Stimulated activated naive CD8-positive, alpha-beta T cell treated with anti-CD3 and anti-CD28 coated beads, Interleukin-15, Interleukin-2, amounts not matched to agents 100 ng/mL and 50 ng/mL, for 24 hours (primary cell): ENCODE data around the gene SNU13.
"Not testable (repeated sequence)": the region's sequence is repeated elsewhere in the genome, so short reads cannot be mapped to it uniquely, and the experiment has no call there.

Experiments
- H3K27ac Mint-ChIP-seq: one replicate; pipeline ENCODE4 v1.8.0; 2021; ENCODE audit warnings: mild to moderate bottlenecking, mixed read lengths
- H3K27me3 Mint-ChIP-seq: one replicate; pipeline ENCODE4 v1.8.0; 2021; ENCODE audit warnings: mixed read lengths
- H3K36me3 Mint-ChIP-seq: one replicate; pipeline ENCODE4 v1.8.0; 2021; ENCODE audit warnings: low read depth, mixed read lengths
- H3K4me1 Mint-ChIP-seq: one replicate; pipeline ENCODE4 v1.8.0; 2021; ENCODE audit warnings: low read depth, mixed read lengths
- H3K4me3 Mint-ChIP-seq: one replicate; pipeline ENCODE4 v1.8.0; 2021; ENCODE audit warnings: mild to moderate bottlenecking, mixed read lengths
- H3K9me3 Mint-ChIP-seq: one replicate; pipeline ENCODE4 v1.8.0; 2021; ENCODE audit warnings: mixed read lengths

SNU13 gene

GRCh38 chr22:41664490-41664889, 24.2 kb downstream of the SNU13 start:
- H3K36me3 Mint-ChIP-seq = peaks cover 59% of the 10 kb centered on the region
- H3K4me3 Mint-ChIP-seq = no peak overlapping the region
- H3K4me1 Mint-ChIP-seq = peaks cover 6% of the 10 kb centered on the region
- H3K27ac Mint-ChIP-seq = no peak overlapping the region
- no peaks in the 10 kb centered on the region for H3K27me3 Mint-ChIP-seq
- no peaks in the 10 kb centered on the region for H3K9me3 Mint-ChIP-seq

GRCh38 chr22:41663594-41663993, 25.1 kb downstream of the SNU13 start:
- H3K9me3 Mint-ChIP-seq, H3K4me3 Mint-ChIP-seq, H3K4me1 Mint-ChIP-seq, H3K27me3 Mint-ChIP-seq: not testable (repeated sequence)
- H3K36me3 Mint-ChIP-seq = peaks cover 60% of the 10 kb centered on the region
- peak overlapping the region; percentile 61 for H3K27ac Mint-ChIP-seq

- Mint-ChIP-seq H3K27ac (no peak overlapping the region), H3K9me3 (no peaks in the 10 kb centered on the region), H3K4me1 (peaks cover 4% of the 10 kb centered on the region), H3K4me3 (no peak overlapping the region), H3K36me3 (peaks cover 69% of the 10 kb centered on the region), H3K27me3 (no peaks in the 10 kb centered on the region)
These were observed 27.0 kb downstream of the SNU13 start for GRCh38 chr22:41661713-41662112.

- no peak overlapping the region for H3K27ac Mint-ChIP-seq
- H3K4me3 Mint-ChIP-seq = no peak overlapping the region
- H3K9me3 Mint-ChIP-seq = no peaks in the 10 kb centered on the region
- H3K4me1 Mint-ChIP-seq = no peaks in the 10 kb centered on the region
- H3K36me3 Mint-ChIP-seq = peaks cover 72% of the 10 kb centered on the region
- H3K27me3 Mint-ChIP-seq = no peaks in the 10 kb centered on the region
These were observed 27.6 kb downstream of the SNU13 start for GRCh38 chr22:41661088-41661487.

GRCh38 chr22:41660416-41660815, 28.3 kb downstream of the SNU13 start:
- H3K36me3 Mint-ChIP-seq = peaks cover 75% of the 10 kb centered on the region
- peak overlapping the region; percentile 59 for H3K27ac Mint-ChIP-seq
- H3K27me3 Mint-ChIP-seq = no peaks in the 10 kb centered on the region
- H3K9me3 Mint-ChIP-seq = no peaks in the 10 kb centered on the region
- H3K4me3 Mint-ChIP-seq = no peak overlapping the region
- no peaks in the 10 kb centered on the region for H3K4me1 Mint-ChIP-seq

- no peak overlapping the region for H3K4me3 Mint-ChIP-seq
- H3K9me3 Mint-ChIP-seq = no peaks in the 10 kb centered on the region
- peaks cover 73% of the 10 kb centered on the region for H3K36me3 Mint-ChIP-seq
- H3K27ac Mint-ChIP-seq = peak overlapping the region; percentile 59
- no peaks in the 10 kb centered on the region for H3K27me3 Mint-ChIP-seq
- H3K4me1 Mint-ChIP-seq = no peaks in the 10 kb centered on the region
These were observed 28.7 kb downstream of the SNU13 start for GRCh38 chr22:41659941-41660340.

GRCh38 chr22:41658869-41659268, 29.8 kb downstream of the SNU13 start:
- Mint-ChIP-seq H3K36me3 (peaks cover 74% of the 10 kb centered on the region), H3K4me1 (no peaks in the 10 kb centered on the region), H3K9me3 (no peaks in the 10 kb centered on the region), H3K27me3 (no peaks in the 10 kb centered on the region), H3K27ac (no peak overlapping the region), H3K4me3 (no peak overlapping the region)

- H3K27ac Mint-ChIP-seq = no peak overlapping the region
- no peaks in the 10 kb centered on the region for H3K27me3 Mint-ChIP-seq
- H3K4me1 Mint-ChIP-seq = no peaks in the 10 kb centered on the region
- H3K4me3 Mint-ChIP-seq = no peak overlapping the region
- H3K36me3 Mint-ChIP-seq = peaks cover 75% of the 10 kb centered on the region
- no peaks in the 10 kb centered on the region for H3K9me3 Mint-ChIP-seq
These were observed 31.0 kb downstream of the SNU13 start for GRCh38 chr22:41657709-41658108.

GRCh38 chr22:41656556-41656955, 32.1 kb downstream of the SNU13 start:
- Mint-ChIP-seq H3K4me3 (no peak overlapping the region), H3K36me3 (peaks cover 75% of the 10 kb centered on the region), H3K27ac (no peak overlapping the region), H3K27me3 (no peaks in the 10 kb centered on the region), H3K9me3 (no peaks in the 10 kb centered on the region), H3K4me1 (no peaks in the 10 kb centered on the region)

GRCh38 chr22:41654322-41654721, 34.3 kb downstream of the SNU13 start:
- H3K4me3 Mint-ChIP-seq = no peak overlapping the region
- H3K36me3 Mint-ChIP-seq = peaks cover 67% of the 10 kb centered on the region
- no peaks in the 10 kb centered on the region for H3K9me3 Mint-ChIP-seq
- H3K27ac Mint-ChIP-seq = no peak overlapping the region
- no peaks in the 10 kb centered on the region for H3K27me3 Mint-ChIP-seq
- H3K4me1 Mint-ChIP-seq = no peaks in the 10 kb centered on the region

GRCh38 chr22:41650821-41651220, 37.8 kb downstream of the SNU13 start:
- H3K4me3 Mint-ChIP-seq = no peak overlapping the region
- H3K4me1 Mint-ChIP-seq = peaks cover 14% of the 10 kb centered on the region
- peaks cover 71% of the 10 kb centered on the region for H3K36me3 Mint-ChIP-seq
- H3K27ac Mint-ChIP-seq = no peak overlapping the region
- no peaks in the 10 kb centered on the region for H3K27me3 Mint-ChIP-seq
- no peaks in the 10 kb centered on the region for H3K9me3 Mint-ChIP-seq

- Mint-ChIP-seq H3K36me3 (peaks cover 68% of the 10 kb centered on the region), H3K4me3 (no peak overlapping the region), H3K9me3 (no peaks in the 10 kb centered on the region), H3K27me3 (no peaks in the 10 kb centered on the region), H3K4me1 (peaks cover 14% of the 10 kb centered on the region), H3K27ac (no peak overlapping the region)
These were observed 38.4 kb downstream of the SNU13 start for GRCh38 chr22:41650229-41650628.

GRCh38 chr22:41648432-41648831, 40.2 kb downstream of the SNU13 start:
- peaks cover 55% of the 10 kb centered on the region for H3K36me3 Mint-ChIP-seq
- peak overlapping the region; percentile 21 for H3K27ac Mint-ChIP-seq
- no peaks in the 10 kb centered on the region for H3K27me3 Mint-ChIP-seq
- H3K9me3 Mint-ChIP-seq = no peaks in the 10 kb centered on the region
- H3K4me1 Mint-ChIP-seq = peaks cover 14% of the 10 kb centered on the region
- H3K4me3 Mint-ChIP-seq = no peak overlapping the region

GRCh38 chr22:41647771-41648170, 40.9 kb downstream of the SNU13 start:
- Mint-ChIP-seq H3K4me3 (no peak overlapping the region), H3K27me3 (no peaks in the 10 kb centered on the region), H3K4me1 (peaks cover 15% of the 10 kb centered on the region), H3K36me3 (peaks cover 53% of the 10 kb centered on the region), H3K9me3 (no peaks in the 10 kb centered on the region), H3K27ac (peak overlapping the region; percentile 21)

GRCh38 chr22:41642331-41643110, 46.1 kb downstream of the SNU13 start:
- H3K27me3 Mint-ChIP-seq = no peaks in the 10 kb centered on the region
- H3K4me1 Mint-ChIP-seq = peaks cover 7% of the 10 kb centered on the region
- H3K4me3 Mint-ChIP-seq = no peak overlapping the region
- H3K27ac Mint-ChIP-seq = peak overlapping the region; percentile 21
- H3K9me3 Mint-ChIP-seq = no peaks in the 10 kb centered on the region
- H3K36me3 Mint-ChIP-seq = peaks cover 53% of the 10 kb centered on the region

GRCh38 chr22:41641854-41642253, 46.8 kb downstream of the SNU13 start:
- Mint-ChIP-seq H3K27ac (no peak overlapping the region), H3K36me3 (peaks cover 58% of the 10 kb centered on the region), H3K4me3 (no peak overlapping the region), H3K27me3 (no peaks in the 10 kb centered on the region), H3K4me1 (peaks cover 7% of the 10 kb centered on the region), H3K9me3 (no peaks in the 10 kb centered on the region)
